ENCODE measurements around the gene EPN2. TPM values are rescaled to one million over a fixed set of nuclear protein-coding genes. Genes with fewer than 3 reads are reported as not detected.
A peak's percentile ranks its signal among the peaks of the same experiment; 100 is the strongest.
"Not testable (repeated sequence)": the region's sequence is repeated elsewhere in the genome, so short reads cannot be mapped to it uniquely, and the experiment has no call there.

The EPN2 gene
- total RNA-seq, 4 donors from 2014 or later: 30.7 to 156 (median 45.1) TPM

DNA sequence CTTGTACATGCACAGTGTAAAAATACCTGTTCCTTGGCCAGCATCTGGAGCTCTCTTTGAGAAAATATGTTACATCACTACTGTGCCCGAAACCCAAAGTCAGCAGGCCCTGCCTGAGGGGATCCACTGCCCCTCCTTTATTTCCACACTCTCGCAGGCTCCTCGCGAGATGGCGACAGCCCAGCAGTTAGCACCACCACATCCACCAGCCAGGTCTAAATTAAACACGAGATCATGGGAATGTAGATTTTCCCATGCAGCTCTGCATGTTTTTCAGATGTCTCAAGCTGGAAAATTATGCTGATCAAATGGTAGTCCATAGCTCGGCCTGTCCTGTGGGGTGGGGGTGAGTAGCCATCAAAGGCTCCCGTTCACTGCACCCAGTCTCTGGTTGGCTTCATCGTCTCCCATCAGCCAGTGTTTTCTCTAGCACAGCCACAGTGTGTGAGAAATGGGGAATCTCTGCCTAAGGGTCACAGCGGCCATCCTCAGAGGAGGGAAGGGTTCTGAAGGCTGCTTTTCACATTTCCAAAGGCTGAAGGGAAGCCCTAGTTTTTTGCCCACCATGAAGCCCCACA lies 34.7 kb downstream of the EPN2 start:
- peak; percentile 42 for ATAC-seq
- Histone ChIP-seq H3K4me1 (peaks cover 8 to 76% (median 43%) of the 10 kb centered on the region in 3 donors), H3K9me3 (no peaks in the 10 kb centered on the region), H3K4me3 (no peak overlapping the region), H3K36me3 (peaks cover 0 to 4% of the 10 kb centered on the region in 2 donors), H3K27ac (peak overlapping the region in 3 of 4 donors; percentile 19 to 54 (median 48)), H3K27me3 (no peaks in the 10 kb centered on the region)
- 46% methylated on average over 9 of the region's 10 CpGs; no CpG with 5 or more reads in 1 of the 2 donors for WGBS, 2 donors (ENCODE audit: low coverage in 1 of 2)
- TF ChIP-seq, protein P1, sequence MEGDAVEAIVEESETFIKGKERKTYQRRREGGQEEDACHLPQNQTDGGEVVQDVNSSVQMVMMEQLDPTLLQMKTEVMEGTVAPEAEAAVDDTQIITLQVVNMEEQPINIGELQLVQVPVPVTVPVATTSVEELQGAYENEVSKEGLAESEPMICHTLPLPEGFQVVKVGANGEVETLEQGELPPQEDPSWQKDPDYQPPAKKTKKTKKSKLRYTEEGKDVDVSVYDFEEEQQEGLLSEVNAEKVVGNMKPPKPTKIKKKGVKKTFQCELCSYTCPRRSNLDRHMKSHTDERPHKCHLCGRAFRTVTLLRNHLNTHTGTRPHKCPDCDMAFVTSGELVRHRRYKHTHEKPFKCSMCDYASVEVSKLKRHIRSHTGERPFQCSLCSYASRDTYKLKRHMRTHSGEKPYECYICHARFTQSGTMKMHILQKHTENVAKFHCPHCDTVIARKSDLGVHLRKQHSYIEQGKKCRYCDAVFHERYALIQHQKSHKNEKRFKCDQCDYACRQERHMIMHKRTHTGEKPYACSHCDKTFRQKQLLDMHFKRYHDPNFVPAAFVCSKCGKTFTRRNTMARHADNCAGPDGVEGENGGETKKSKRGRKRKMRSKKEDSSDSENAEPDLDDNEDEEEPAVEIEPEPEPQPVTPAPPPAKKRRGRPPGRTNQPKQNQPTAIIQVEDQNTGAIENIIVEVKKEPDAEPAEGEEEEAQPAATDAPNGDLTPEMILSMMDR (IDR thresholded peaks at IDR 0.05): no peak
- TF ChIP-seq EP300 (IDR thresholded peaks at IDR 0.05): no peak
- no peak for TF ChIP-seq POLR2A (IDR thresholded peaks at IDR 0.05)
- TF ChIP-seq POLR2AphosphoS5 (IDR thresholded peaks at IDR 0.05): no peak

DNA sequence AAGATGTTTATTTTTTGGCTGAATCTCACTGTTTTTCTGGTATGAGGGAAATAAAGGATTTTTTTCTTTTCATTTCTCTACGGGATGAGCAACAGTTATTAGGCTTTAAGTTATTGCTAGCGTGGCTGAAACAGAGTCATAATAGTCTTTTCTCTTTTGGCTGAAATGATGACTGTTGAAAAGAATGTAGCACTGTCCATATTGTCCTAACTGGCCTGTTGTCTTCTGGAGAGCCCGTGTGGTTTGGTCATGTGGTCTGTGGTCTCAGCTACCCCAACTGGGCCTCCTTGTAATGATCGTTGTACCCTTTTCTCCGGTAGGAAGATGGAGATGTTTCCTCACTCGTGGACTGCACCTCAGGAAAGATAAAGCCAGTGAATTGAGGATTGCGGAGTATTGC lies 36.6 kb downstream of the EPN2 start:
- H3K36me3 ChIP-seq: peaks cover 0 to 4% of the 10 kb centered on the region in 2 donors
- H3K4me1 ChIP-seq: peaks cover 6 to 59% (median 33%) of the 10 kb centered on the region in 3 donors
- ATAC-seq: no peak
- no peak overlapping the region for H3K4me3 ChIP-seq
- H3K27me3 ChIP-seq: no peaks in the 10 kb centered on the region
- H3K9me3 ChIP-seq: no peaks in the 10 kb centered on the region
- H3K27ac ChIP-seq: peak overlapping the region in 2 of 4 donors; percentile 16 to 24
- 53 to 88% methylated on average over 3 to 5 of the region's 7 CpGs for WGBS, 2 donors (ENCODE audit: low coverage in 1 of 2)
- TF ChIP-seq POLR2AphosphoS5 (IDR thresholded peaks at IDR 0.05) (no peak), POLR2A (IDR thresholded peaks at IDR 0.05) (no peak), EP300 (IDR thresholded peaks at IDR 0.05) (no peak)
- TF ChIP-seq, protein P1 (IDR thresholded peaks at IDR 0.05): no peak

DNA sequence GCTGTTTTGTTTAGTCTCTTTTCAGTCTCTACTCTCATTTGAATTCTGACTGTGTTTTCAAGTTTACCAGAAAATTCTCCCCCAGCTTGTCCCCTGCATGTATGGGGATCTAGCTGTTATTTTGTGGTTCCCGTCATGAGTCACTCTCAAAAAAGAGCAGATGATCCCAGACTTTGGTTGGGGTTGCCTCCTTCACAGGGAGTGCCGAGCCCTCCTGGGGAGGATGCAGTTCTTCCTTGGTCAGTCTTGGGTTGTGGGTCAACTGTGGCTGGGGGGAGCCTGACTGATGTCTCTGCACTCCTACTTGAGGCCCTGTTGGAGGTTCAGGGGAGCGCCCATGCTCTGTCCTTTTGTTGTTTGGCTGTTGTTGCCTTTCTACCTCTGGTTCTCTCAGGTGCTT lies 37.7 kb downstream of the EPN2 start:
- no peak overlapping the region for H3K4me3 ChIP-seq
- ATAC-seq: no peak
- TF ChIP-seq POLR2A (IDR thresholded peaks at IDR 0.05): no peak
- TF ChIP-seq, protein P1 (IDR thresholded peaks at IDR 0.05): no peak
- H3K27ac ChIP-seq: peak overlapping the region in 1 of 4 donors; percentile 4
- 75% methylated on average over 2 of the region's 3 CpGs; no CpG with 5 or more reads in 1 of the 2 donors for WGBS, 2 donors (ENCODE audit: low coverage in 1 of 2)
- H3K9me3 ChIP-seq: no peaks in the 10 kb centered on the region
- H3K36me3 ChIP-seq: peaks cover 0 to 4% of the 10 kb centered on the region in 2 donors
- H3K27me3 ChIP-seq: no peaks in the 10 kb centered on the region
- H3K4me1 ChIP-seq: peaks cover 4 to 59% (median 22%) of the 10 kb centered on the region in 3 donors

DNA sequence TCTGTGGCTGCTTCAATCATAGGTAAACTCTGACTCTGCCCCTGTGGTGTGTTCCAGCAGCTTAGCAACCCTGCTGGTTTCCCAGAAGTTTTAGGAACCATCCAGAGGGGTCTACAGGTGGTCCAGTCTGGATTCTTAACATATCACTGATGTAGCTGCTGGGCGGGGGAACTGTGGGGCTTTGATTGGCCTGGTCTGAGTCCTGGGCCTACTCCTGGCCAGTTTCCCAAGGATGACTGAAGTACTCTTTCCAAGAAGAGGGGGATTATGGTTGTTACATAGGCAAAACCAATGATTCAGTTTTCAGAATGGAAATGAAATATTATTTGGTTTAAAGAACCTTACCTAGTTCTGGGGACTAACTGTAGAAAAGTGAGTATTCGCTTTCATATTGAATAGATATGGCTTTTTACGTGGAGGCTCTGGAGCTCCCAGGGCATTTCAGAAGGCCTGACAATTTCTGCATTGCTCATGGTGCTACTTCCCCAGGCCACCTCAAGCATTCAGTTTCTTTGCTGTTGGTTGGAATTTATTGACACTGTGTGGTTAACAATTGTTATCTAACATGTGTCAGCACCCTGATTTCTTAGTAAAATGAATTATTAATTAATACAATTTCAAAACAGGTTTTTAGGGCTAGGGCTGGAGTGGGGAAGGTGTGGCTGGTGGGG lies 38.4 kb downstream of the EPN2 start:
- H3K27ac ChIP-seq: peak overlapping the region in 2 of 4 donors; percentile 4 to 19
- 83 to 93% methylated on average over 1 to 2 of the region's 3 CpGs for WGBS, 2 donors (ENCODE audit: low coverage in 1 of 2)
- H3K9me3 ChIP-seq: no peaks in the 10 kb centered on the region
- TF ChIP-seq POLR2A (IDR thresholded peaks at IDR 0.05) (no peak), EP300 (IDR thresholded peaks at IDR 0.05) (no peak), POLR2AphosphoS5 (IDR thresholded peaks at IDR 0.05) (no peak)
- TF ChIP-seq, protein P1 (IDR thresholded peaks at IDR 0.05): no peak
- no peak overlapping the region for H3K4me3 ChIP-seq
- peaks cover 0 to 4% of the 10 kb centered on the region in 2 donors for H3K36me3 ChIP-seq
- peaks cover 0 to 59% (median 16%) of the 10 kb centered on the region in 3 donors for H3K4me1 ChIP-seq
- no peak for ATAC-seq
- H3K27me3 ChIP-seq: no peaks in the 10 kb centered on the region

DNA sequence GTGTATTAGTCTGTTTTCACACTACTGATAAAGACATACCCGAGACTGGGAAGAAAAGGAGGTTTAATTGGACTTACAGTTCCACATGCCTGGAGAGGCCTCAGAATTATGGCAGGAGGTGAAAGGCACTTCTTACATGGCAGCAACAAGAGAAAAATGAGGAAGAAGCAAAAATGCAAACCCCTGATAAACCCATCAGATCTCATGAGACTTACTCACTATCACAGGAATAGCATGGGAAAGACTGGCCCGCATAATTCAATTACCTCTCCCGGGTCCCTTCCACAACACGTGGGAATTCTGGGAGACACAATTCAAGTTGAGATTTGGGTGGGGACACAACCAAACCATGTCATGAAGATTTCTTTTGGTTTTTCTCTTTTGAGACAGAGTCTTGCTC lies 41.1 kb downstream of the EPN2 start:
- H3K27ac ChIP-seq, H3K27me3 ChIP-seq, H3K4me3 ChIP-seq, ATAC-seq, H3K9me3 ChIP-seq: not testable (repeated sequence)
- Histone ChIP-seq H3K36me3 (peaks cover 0 to 13% of the 10 kb centered on the region in 2 donors), H3K4me1 (peaks cover 0 to 55% (median 0%) of the 10 kb centered on the region in 3 donors)
- 83 to 90% methylated on average over 2 to 4 of the region's 4 CpGs for WGBS, 2 donors (ENCODE audit: low coverage in 1 of 2)
